CD4-positive, alpha-beta memory T cell (primary cell): Measurements from ENCODE around the gene CPLX3. TPM values are rescaled to one million over a fixed set of nuclear protein-coding genes. Genes with fewer than 3 reads are reported as not detected.

Experiments used
- CTCF ChIA-PET: fragments of 350-600 bp; sonication (Branson Sonifier 250); formaldehyde crosslinking; loops from one replicate; lab custom pipeline; 2021; ENCODE audit warnings: inconsistent platforms; ENCODE audit not compliant: partially characterized antibody; lab: Charles Lee
- POLR2A ChIA-PET: fragments of 350-600 bp; sonication (Branson Sonifier 250); formaldehyde crosslinking; loops from one replicate; lab custom pipeline; 2021; ENCODE audit not compliant: partially characterized antibody; lab: Charles Lee
- DNase-seq, 5 donors: peaks; one replicate each; pipeline versions ENCODE4 v3.0.0 to v3.0.0-alpha.2; 2020 to 2022; ENCODE audit warnings: mixed read lengths in 1 of 5
- H3K27ac ChIP-seq: one replicate; pipeline ENCODE4 v1.7.0; 2013; ENCODE audit warnings: low read depth, low read length
- H3K27me3 ChIP-seq: 2 replicates; pipeline ENCODE4 v1.7.0; 2013; ENCODE audit warnings: mild to moderate bottlenecking, low read length, moderate library complexity; ENCODE audit not compliant: insufficient read depth
- H3K36me3 ChIP-seq: 2 replicates; pipeline ENCODE4 v1.7.0; 2013; ENCODE audit warnings: mild to moderate bottlenecking, low read length, moderate library complexity; ENCODE audit not compliant: insufficient read depth
- H3K4me1 ChIP-seq: 2 replicates; pipeline ENCODE4 v1.7.0; 2013; ENCODE audit warnings: mild to moderate bottlenecking, low read length, moderate library complexity; ENCODE audit not compliant: insufficient read depth
- H3K4me3 ChIP-seq, 2 donors: one replicate each; pipeline ENCODE4 v1.7.0; 2013; ENCODE audit warnings: low read length in 2 of 2, mild to moderate bottlenecking in 1 of 2
- H3K9me3 ChIP-seq, 2 donors: one replicate each; pipeline ENCODE4 v1.7.0; 2013; ENCODE audit warnings: low read length in 2 of 2, control low read depth in 1 of 2; ENCODE audit not compliant: control insufficient read depth in 1 of 2
- H3K27ac Mint-ChIP-seq, 7 donors: one replicate each; pipeline ENCODE4 v1.8.0; 2020 to 2021; ENCODE audit warnings: mixed read lengths in 7 of 7, mild to moderate bottlenecking in 6 of 7, inconsistent platforms in 3 of 7, moderate library complexity in 3 of 7
- H3K27me3 Mint-ChIP-seq, 2 donors: one replicate each; pipeline ENCODE4 v1.8.0; 2020 to 2021; ENCODE audit warnings: mixed read lengths in 2 of 2
- H3K36me3 Mint-ChIP-seq, 2 donors: one replicate each; pipeline ENCODE4 v1.8.0; 2020 to 2021; ENCODE audit warnings: mixed read lengths in 2 of 2, inconsistent platforms in 1 of 2, mild to moderate bottlenecking in 1 of 2
- H3K4me1 Mint-ChIP-seq, 4 donors: one replicate each; pipeline ENCODE4 v1.8.0; 2020 to 2021; ENCODE audit warnings: mixed read lengths in 4 of 4, mild to moderate bottlenecking in 1 of 4
- H3K4me3 Mint-ChIP-seq, 8 donors: one replicate each; pipeline ENCODE4 v1.8.0; 2020 to 2021; ENCODE audit warnings: mixed read lengths in 8 of 8, mild to moderate bottlenecking in 7 of 8, moderate library complexity in 6 of 8, inconsistent platforms in 3 of 8
- H3K9me3 Mint-ChIP-seq, 8 donors: one replicate each; pipeline ENCODE4 v1.8.0; 2020 to 2021; ENCODE audit warnings: mixed read lengths in 8 of 8, mild to moderate bottlenecking in 5 of 8, inconsistent platforms in 3 of 8, moderate library complexity in 1 of 8
- intact Hi-C: fragments of 100-400 bp; cut with micrococcal nuclease; formaldehyde crosslinking; loops from one replicate; pipeline ENCODE4 v1.15.1; 2023
- polyA plus RNA-seq, 2 donors: library from polyadenylated mRNA; unstranded; fragments of 300-500 nt; fragmentation: Illumina TruSeq; gene quantifications; one replicate each; pipeline ENCODE4 v1.2.3, GENCODE V29; 2021
- total RNA-seq, 2 experiments: library from RNA; stranded (reverse); gene quantifications; one replicate each; pipeline ENCODE4 v1.2.3, GENCODE V29; 2021

Gene CPLX3
- total and polyA plus RNA-seq, 4 experiments from 2014 or later: not detected

DNA sequence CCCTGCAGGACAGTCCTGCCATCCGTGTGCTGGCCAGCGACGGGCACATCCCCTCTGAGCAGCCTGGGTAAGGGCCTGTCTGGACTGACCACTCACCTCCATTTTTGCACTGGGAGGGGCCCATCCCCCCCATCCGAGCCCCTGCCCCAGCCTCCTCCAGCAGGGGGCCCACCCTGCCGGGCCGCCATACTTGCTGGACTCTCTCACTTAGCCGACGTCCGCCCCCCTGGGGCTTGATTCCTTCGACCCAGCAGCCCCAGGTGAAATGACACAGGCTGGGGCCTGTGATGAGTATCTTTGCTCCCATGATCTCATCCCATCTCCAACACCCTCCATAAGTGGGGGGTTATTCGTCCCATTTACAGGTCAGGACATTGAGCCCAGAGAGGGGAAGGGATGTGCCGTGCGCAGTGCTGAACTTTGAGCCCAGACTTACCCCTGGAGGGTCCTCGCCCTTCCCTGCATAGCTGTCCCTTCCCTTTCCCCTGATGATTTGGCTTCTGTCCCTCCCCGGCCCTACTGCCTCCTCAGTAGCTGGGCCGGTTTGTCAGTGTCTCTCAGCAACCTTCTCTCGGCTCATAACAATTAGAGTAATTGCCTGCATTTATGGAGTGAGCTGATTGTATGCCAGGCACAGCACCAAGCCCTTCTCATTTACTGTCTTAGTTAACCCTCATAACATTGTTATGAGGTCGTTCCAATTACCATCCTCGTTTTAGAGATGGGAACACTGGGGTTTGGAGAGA is 9.6 kb upstream of the CPLX3 start:
- Histone ChIP-seq H3K4me1 (peaks cover 10% of the 10 kb centered on the region), H3K4me3 (no peak overlapping the region), H3K9me3 (no peaks in the 10 kb centered on the region), H3K36me3 (no peaks in the 10 kb centered on the region), H3K27me3 (no peaks in the 10 kb centered on the region), H3K27ac (no peak overlapping the region)
- Mint-ChIP-seq H3K36me3 (no peaks in the 10 kb centered on the region), H3K4me3 (no peak overlapping the region), H3K9me3 (no peaks in the 10 kb centered on the region), H3K27ac (no peak overlapping the region), H3K27me3 (peaks cover 0 to 2% of the 10 kb centered on the region in 2 donors), H3K4me1 (peaks cover 2 to 9% (median 6%) of the 10 kb centered on the region in 4 donors)
- ChIA-PET CTCF (interaction anchor here (0.6 to 1.3 kb wide), 2 partner anchors 16 to 48 kb away, joined by 3 read pairs; no protein-coding TSS in a partner anchor), POLR2A (no interaction called here)
- intact Hi-C loops: no loop called here
- DNase-seq: no peak

DNA sequence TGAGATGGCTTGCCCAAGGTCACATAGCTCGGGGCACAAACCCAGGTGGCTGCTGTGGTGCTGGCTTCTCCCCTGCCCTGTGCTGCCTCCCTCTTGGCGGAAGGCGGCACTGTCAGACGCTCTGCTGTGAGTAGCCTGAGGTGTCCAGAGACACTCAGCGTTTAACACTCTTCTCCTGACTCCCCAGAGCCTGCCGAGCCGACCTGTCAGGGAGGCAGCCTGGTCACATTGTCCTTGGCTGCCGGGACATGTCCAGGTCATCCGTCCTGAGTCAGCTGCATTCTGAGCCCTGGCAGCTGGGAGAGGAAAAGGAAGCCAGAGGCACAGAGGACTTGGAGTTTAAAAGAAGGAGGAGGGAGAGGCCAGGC is 9.1 kb upstream of the CPLX3 start:
- H3K27me3 Mint-ChIP-seq: peaks cover 0 to 2% of the 10 kb centered on the region in 2 donors
- no peak overlapping the region for H3K4me3 ChIP-seq
- no peaks in the 10 kb centered on the region for H3K9me3 ChIP-seq
- peaks cover 10% of the 10 kb centered on the region for H3K4me1 ChIP-seq
- no peak for DNase-seq
- H3K27ac ChIP-seq: no peak overlapping the region
- H3K4me1 Mint-ChIP-seq: peaks cover 2 to 9% (median 6%) of the 10 kb centered on the region in 4 donors
- H3K27ac Mint-ChIP-seq: no peak overlapping the region
- H3K27me3 ChIP-seq: no peaks in the 10 kb centered on the region
- H3K36me3 ChIP-seq: no peaks in the 10 kb centered on the region
- H3K36me3 Mint-ChIP-seq: no peaks in the 10 kb centered on the region
- no peak overlapping the region for H3K4me3 Mint-ChIP-seq
- CTCF ChIA-PET: interaction anchor here (0.6 to 1.5 kb wide), 3 partner anchors 10 to 49 kb away, joined by 3 to 4 read pairs (median 4); no protein-coding TSS in a partner anchor
- POLR2A ChIA-PET: no interaction called here
- no peaks in the 10 kb centered on the region for H3K9me3 Mint-ChIP-seq
- intact Hi-C loops: no loop called here

DNA sequence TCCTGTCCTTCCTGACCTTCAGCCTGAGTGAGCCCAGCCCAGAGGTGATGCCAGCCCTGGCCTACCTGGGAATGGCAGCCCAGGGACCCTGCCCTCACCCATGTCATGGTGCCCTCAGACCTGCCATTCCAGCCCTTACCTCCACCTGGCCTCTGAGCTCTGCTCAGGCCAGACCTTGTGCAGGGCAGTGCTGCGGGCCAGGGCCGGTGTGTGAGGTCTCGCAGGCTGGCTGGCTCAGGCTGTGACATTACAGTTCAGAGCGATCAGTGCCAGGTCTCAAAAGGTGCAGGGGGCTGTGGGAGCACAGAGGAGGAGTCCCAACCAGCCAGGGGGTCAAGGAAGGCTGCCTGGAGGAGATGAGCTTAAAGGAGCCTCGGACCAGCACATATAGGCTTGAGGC is 6.4 kb upstream of the CPLX3 start:
- POLR2A ChIA-PET: interaction anchor here (1.2 kb wide), 1 partner anchor 27 kb away, joined by 3 read pairs; no protein-coding TSS in a partner anchor
- H3K9me3 Mint-ChIP-seq: no peaks in the 10 kb centered on the region
- intact Hi-C loops: no loop called here

GRCh38 chr15:74821091-74821789 is 5.2 kb upstream of the CPLX3 start:
- ChIA-PET CTCF (interaction anchor here (1.0 to 1.7 kb wide), 4 partner anchors 15 to 190 kb away, joined by 3 to 6 read pairs (median 4); no protein-coding TSS in a partner anchor), POLR2A (interaction anchor here (1.2 kb wide), 1 partner anchor 28 kb away, joined by 3 read pairs; no protein-coding TSS in a partner anchor)
- Histone ChIP-seq H3K4me3 (no peak overlapping the region), H3K27ac (no peak overlapping the region), H3K27me3 (no peaks in the 10 kb centered on the region), H3K36me3 (no peaks in the 10 kb centered on the region), H3K4me1 (peaks cover 10% of the 10 kb centered on the region), H3K9me3 (no peaks in the 10 kb centered on the region)
- H3K4me1 Mint-ChIP-seq: peaks cover 2 to 13% (median 7%) of the 10 kb centered on the region in 4 donors
- H3K27me3 Mint-ChIP-seq: peaks cover 0 to 7% of the 10 kb centered on the region in 2 donors
- H3K27ac Mint-ChIP-seq: no peak overlapping the region
- H3K4me3 Mint-ChIP-seq: no peak overlapping the region
- H3K9me3 Mint-ChIP-seq: no peaks in the 10 kb centered on the region
- DNase-seq: no peak
- H3K36me3 Mint-ChIP-seq: no peaks in the 10 kb centered on the region
- intact Hi-C loops: no loop called here

More for the DNA sequence above, 6.4 kb upstream of the CPLX3 start:
- Mint-ChIP-seq H3K4me1 (peaks cover 2 to 13% (median 6%) of the 10 kb centered on the region in 4 donors), H3K36me3 (no peaks in the 10 kb centered on the region), H3K4me3 (no peak overlapping the region), H3K27me3 (peaks cover 0 to 5% of the 10 kb centered on the region in 2 donors), H3K27ac (no peak overlapping the region)
- Histone ChIP-seq H3K4me3 (no peak overlapping the region), H3K36me3 (no peaks in the 10 kb centered on the region), H3K9me3 (no peaks in the 10 kb centered on the region), H3K27ac (no peak overlapping the region), H3K27me3 (no peaks in the 10 kb centered on the region), H3K4me1 (peaks cover 10% of the 10 kb centered on the region)
- CTCF ChIA-PET: interaction anchor here (0.7 to 1.8 kb wide), 5 partner anchors 32 to 82 kb away, joined by 3 to 7 read pairs (median 4); no protein-coding TSS in a partner anchor
- DNase-seq: no peak

- Mint-ChIP-seq H3K27me3 (peaks cover 0 to 7% of the 10 kb centered on the region in 2 donors), H3K27ac (no peak overlapping the region), H3K4me3 (no peak overlapping the region), H3K4me1 (peaks cover 2 to 17% (median 7%) of the 10 kb centered on the region in 4 donors), H3K36me3 (no peaks in the 10 kb centered on the region), H3K9me3 (no peaks in the 10 kb centered on the region)
- Histone ChIP-seq H3K27me3 (peaks cover 3% of the 10 kb centered on the region), H3K36me3 (no peaks in the 10 kb centered on the region), H3K9me3 (no peaks in the 10 kb centered on the region), H3K4me3 (no peak overlapping the region), H3K27ac (no peak overlapping the region), H3K4me1 (peaks cover 10% of the 10 kb centered on the region)
- POLR2A ChIA-PET: no interaction called here
- intact Hi-C loops: no loop called here
- CTCF ChIA-PET: interaction anchor here (1.0 to 1.7 kb wide), 3 partner anchors 14 to 190 kb away, joined by 3 to 6 read pairs (median 3); no protein-coding TSS in a partner anchor
- no peak for DNase-seq
Observed at GRCh38 chr15:74821790-74822158, 4.7 kb upstream of the CPLX3 start.

GRCh38 chr15:74822233-74822632 is 4.2 kb upstream of the CPLX3 start:
- intact Hi-C loops: no loop called here

DNA sequence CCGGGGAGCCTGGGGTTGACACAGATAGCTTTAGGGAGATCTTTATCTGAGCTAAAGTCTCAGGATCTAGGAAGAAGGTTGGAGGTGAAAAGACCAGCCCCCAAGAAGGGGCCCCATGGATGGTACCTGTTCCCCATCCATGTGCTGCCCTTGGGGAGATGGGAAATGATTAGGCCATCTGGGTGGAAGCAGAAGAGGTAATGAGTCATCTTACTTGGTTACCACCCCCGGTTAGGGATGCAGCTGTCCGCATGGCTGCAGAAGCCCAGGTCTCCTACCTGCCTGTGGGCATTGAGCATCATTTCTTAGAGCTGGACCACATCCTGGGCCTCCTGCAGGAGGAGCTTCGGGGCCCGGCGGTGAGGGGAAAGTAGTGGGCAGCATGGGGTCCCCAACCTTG is 3.1 kb upstream of the CPLX3 start:
- H3K4me3 ChIP-seq: no peak overlapping the region
- peaks cover 9% of the 10 kb centered on the region for H3K4me1 ChIP-seq
- H3K4me1 Mint-ChIP-seq: peaks cover 2 to 17% (median 9%) of the 10 kb centered on the region in 4 donors
- peaks cover 3 to 11% of the 10 kb centered on the region in 2 donors for H3K27me3 Mint-ChIP-seq
- no peaks in the 10 kb centered on the region for H3K36me3 ChIP-seq
- ChIA-PET CTCF (no interaction called here), POLR2A (no interaction called here)
- intact Hi-C loops: no loop called here
- DNase-seq: no peak
- H3K27ac ChIP-seq: no peak overlapping the region
- H3K4me3 Mint-ChIP-seq: no peak overlapping the region
- H3K9me3 Mint-ChIP-seq: peaks cover 0 to 1% (median 0%) of the 10 kb centered on the region in 8 donors
- no peak overlapping the region for H3K27ac Mint-ChIP-seq
- H3K36me3 Mint-ChIP-seq: no peaks in the 10 kb centered on the region
- H3K27me3 ChIP-seq: peaks cover 8% of the 10 kb centered on the region
- no peaks in the 10 kb centered on the region for H3K9me3 ChIP-seq

More at GRCh38 chr15:74822233-74822632, 4.2 kb upstream of the CPLX3 start:
- Mint-ChIP-seq H3K4me3 (no peak overlapping the region), H3K27me3 (peaks cover 0 to 7% of the 10 kb centered on the region in 2 donors), H3K4me1 (peaks cover 2 to 17% (median 8%) of the 10 kb centered on the region in 4 donors), H3K36me3 (no peaks in the 10 kb centered on the region), H3K9me3 (peaks cover 0 to 1% (median 0%) of the 10 kb centered on the region in 8 donors), H3K27ac (no peak overlapping the region)
- no peak overlapping the region for H3K4me3 ChIP-seq
- H3K9me3 ChIP-seq: no peaks in the 10 kb centered on the region
- peaks cover 8% of the 10 kb centered on the region for H3K27me3 ChIP-seq
- H3K27ac ChIP-seq: no peak overlapping the region
- peaks cover 10% of the 10 kb centered on the region for H3K4me1 ChIP-seq
- CTCF ChIA-PET: interaction anchor here (1.0 to 1.7 kb wide), 2 partner anchors 14 to 187 kb away, joined by 3 to 6 read pairs; no protein-coding TSS in a partner anchor
- POLR2A ChIA-PET: no interaction called here
- DNase-seq: no peak
- no peaks in the 10 kb centered on the region for H3K36me3 ChIP-seq
